ENCODE data around the gene MYH11. TPM values are rescaled to one million over a fixed set of nuclear protein-coding genes. Genes with fewer than 3 reads are reported as not detected.

The MYH11 gene
- total RNA-seq, 1 experiment from 2014 or later: not detected

DNA sequence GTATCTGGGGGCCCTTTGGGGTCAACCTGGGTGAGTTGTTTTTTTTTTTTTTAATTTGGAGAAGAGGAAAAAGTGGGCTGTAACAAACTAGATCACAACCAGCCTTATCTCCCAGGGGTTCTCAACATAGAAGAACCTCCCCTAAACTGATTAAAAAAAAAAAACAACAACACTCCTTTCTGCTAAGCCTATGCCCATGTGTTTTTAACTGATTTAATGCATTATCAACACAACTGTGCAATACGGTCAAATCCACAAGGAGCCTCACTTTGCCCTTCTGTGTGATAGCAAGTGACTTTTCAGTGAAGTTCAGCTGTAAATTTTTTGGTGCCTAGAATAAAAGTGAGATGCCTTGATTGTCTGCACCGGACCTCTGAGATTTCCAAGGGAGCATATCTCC is 646 bp downstream of the MYH11 start:
- Histone ChIP-seq H3K27ac (ENCODE audit: low read depth, low read length, poor library complexity, severe bottlenecking) (no peak overlapping the region), H3K27me3 (replicated peaks; ENCODE audit: insufficient read depth, low read depth, low read length, poor library complexity) (peaks cover 55% of the 10 kb centered on the region), H3K36me3 (ENCODE audit: insufficient read depth, low read length, poor library complexity, severe bottlenecking) (no peaks in the 10 kb centered on the region), H3K4me1 (ENCODE audit: insufficient read depth, low read length, poor library complexity, severe bottlenecking) (no peaks in the 10 kb centered on the region), H3K9me3 (ENCODE audit: low read depth, low read length, poor library complexity, severe bottlenecking) (no peaks in the 10 kb centered on the region), H3K4me3 (ENCODE audit: low read depth, low read length, poor library complexity, severe bottlenecking) (no peak overlapping the region)
- ChIA-PET POLR2A (ENCODE audit: low non-redundant PET) (no interaction called here), CTCF (no interaction called here)
- intact Hi-C loops (cut with micrococcal nuclease; ENCODE audit: unreplicated experiment): no loop called here
- DNase-seq (ENCODE audit: low spot score): no peak
- TF ChIP-seq, protein P1, sequence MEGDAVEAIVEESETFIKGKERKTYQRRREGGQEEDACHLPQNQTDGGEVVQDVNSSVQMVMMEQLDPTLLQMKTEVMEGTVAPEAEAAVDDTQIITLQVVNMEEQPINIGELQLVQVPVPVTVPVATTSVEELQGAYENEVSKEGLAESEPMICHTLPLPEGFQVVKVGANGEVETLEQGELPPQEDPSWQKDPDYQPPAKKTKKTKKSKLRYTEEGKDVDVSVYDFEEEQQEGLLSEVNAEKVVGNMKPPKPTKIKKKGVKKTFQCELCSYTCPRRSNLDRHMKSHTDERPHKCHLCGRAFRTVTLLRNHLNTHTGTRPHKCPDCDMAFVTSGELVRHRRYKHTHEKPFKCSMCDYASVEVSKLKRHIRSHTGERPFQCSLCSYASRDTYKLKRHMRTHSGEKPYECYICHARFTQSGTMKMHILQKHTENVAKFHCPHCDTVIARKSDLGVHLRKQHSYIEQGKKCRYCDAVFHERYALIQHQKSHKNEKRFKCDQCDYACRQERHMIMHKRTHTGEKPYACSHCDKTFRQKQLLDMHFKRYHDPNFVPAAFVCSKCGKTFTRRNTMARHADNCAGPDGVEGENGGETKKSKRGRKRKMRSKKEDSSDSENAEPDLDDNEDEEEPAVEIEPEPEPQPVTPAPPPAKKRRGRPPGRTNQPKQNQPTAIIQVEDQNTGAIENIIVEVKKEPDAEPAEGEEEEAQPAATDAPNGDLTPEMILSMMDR (conservative IDR thresholded peaks at IDR 0.05; ENCODE audit: low read depth, low read length): no peak
- TF ChIP-seq EZH2 (IDR thresholded peaks at IDR 0.05; ENCODE audit: borderline replicate concordance, low read depth, low read length, poor library complexity, severe bottlenecking): no peak
- no TSS peak for BruUV-seq (replicated peaks)

DNA sequence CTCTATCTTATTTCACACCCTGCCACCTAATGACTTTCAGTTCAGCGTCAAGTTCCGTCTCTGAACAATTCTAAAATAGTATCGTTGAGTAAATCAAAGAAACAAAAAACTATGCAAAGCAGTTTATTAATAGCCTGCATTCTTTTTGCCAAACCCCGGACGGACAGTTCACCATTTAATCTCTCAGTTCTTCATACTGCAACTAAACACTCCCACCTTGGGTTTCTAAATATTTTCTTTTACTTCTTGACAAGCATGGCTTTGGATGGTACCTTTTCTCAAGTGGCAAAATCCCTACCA is 1.2 kb downstream of the MYH11 start:
- Histone ChIP-seq H3K4me3 (ENCODE audit: low read depth, low read length, poor library complexity, severe bottlenecking) (no peak overlapping the region), H3K27ac (ENCODE audit: low read depth, low read length, poor library complexity, severe bottlenecking) (no peak overlapping the region), H3K9me3 (ENCODE audit: low read depth, low read length, poor library complexity, severe bottlenecking) (no peaks in the 10 kb centered on the region), H3K27me3 (replicated peaks; ENCODE audit: insufficient read depth, low read depth, low read length, poor library complexity) (peaks cover 55% of the 10 kb centered on the region), H3K36me3 (ENCODE audit: insufficient read depth, low read length, poor library complexity, severe bottlenecking) (no peaks in the 10 kb centered on the region), H3K4me1 (ENCODE audit: insufficient read depth, low read length, poor library complexity, severe bottlenecking) (no peaks in the 10 kb centered on the region)
- ChIA-PET CTCF (no interaction called here), POLR2A (ENCODE audit: low non-redundant PET) (no interaction called here)
- intact Hi-C loops (cut with micrococcal nuclease; ENCODE audit: unreplicated experiment): no loop called here
- TF ChIP-seq, protein P1 (conservative IDR thresholded peaks at IDR 0.05; ENCODE audit: low read depth, low read length): no peak
- no peak for TF ChIP-seq EZH2 (IDR thresholded peaks at IDR 0.05; ENCODE audit: borderline replicate concordance, low read depth, low read length, poor library complexity, severe bottlenecking)
- BruUV-seq (replicated peaks): no TSS peak
- DNase-seq (ENCODE audit: low spot score): no peak

DNA sequence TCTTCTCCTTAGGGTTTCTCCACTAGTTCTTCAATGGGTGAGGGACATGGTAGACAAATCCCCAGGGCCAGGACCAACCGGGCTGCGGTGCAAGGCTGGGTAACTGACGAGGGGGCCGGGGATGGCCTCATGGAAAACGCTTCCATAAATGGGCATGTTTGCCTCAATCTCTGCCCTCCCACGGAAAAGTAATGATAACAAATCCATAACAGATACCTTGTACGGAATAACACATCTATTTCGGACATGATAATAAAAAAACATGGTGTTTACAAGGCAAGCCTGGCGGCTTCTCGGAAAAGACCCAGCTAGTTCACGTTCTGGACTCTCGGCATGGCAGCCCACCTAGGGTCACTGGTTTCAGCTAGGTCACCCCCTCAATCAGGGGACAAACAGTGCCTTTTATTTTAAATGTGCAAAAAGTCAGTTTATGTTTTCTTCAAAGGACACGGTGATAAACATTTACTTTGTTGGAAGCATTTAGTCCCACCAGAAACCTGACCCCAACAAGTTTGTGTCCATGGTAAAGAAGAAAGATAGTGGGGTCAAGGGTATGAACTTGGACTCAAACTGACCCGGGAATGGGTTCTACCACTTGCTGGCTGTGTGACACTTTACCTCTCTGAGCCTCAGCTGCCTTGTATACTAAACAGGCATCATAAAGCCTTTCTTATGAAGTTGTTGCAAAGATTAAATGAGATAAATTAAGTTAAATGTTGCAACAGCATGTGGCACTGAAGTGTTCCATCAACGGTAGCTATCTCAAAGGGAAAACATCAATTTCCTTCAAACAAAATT is 1.7 kb downstream of the MYH11 start:
- no peaks in the 10 kb centered on the region for H3K36me3 ChIP-seq (ENCODE audit: insufficient read depth, low read length, poor library complexity, severe bottlenecking)
- BruUV-seq (replicated peaks): no TSS peak
- H3K4me1 ChIP-seq (ENCODE audit: insufficient read depth, low read length, poor library complexity, severe bottlenecking): no peaks in the 10 kb centered on the region
- DNase-seq (ENCODE audit: low spot score): no peak
- H3K4me3 ChIP-seq (ENCODE audit: low read depth, low read length, poor library complexity, severe bottlenecking): no peak overlapping the region
- no peaks in the 10 kb centered on the region for H3K9me3 ChIP-seq (ENCODE audit: low read depth, low read length, poor library complexity, severe bottlenecking)
- no peak for TF ChIP-seq EZH2 (IDR thresholded peaks at IDR 0.05; ENCODE audit: borderline replicate concordance, low read depth, low read length, poor library complexity, severe bottlenecking)
- TF ChIP-seq, protein P1 (conservative IDR thresholded peaks at IDR 0.05; ENCODE audit: low read depth, low read length): no peak
- no peak overlapping the region for H3K27ac ChIP-seq (ENCODE audit: low read depth, low read length, poor library complexity, severe bottlenecking)
- POLR2A ChIA-PET (ENCODE audit: low non-redundant PET): no interaction called here
- intact Hi-C loops (cut with micrococcal nuclease; ENCODE audit: unreplicated experiment): no loop called here
- H3K27me3 ChIP-seq (replicated peaks; ENCODE audit: insufficient read depth, low read depth, low read length, poor library complexity): peaks cover 55% of the 10 kb centered on the region
- CTCF ChIA-PET: no interaction called here

All from A673 (cell line).